GM19023 (cell line): Measurements from ENCODE around the gene RANBP17.
"Not testable (repeated sequence)": the region's sequence is repeated elsewhere in the genome, so short reads cannot be mapped to it uniquely, and the experiment has no call there.

Experiments
- ATAC-seq: cut with Tn5 transposase; IDR thresholded peaks from one replicate; pipeline ENCODE4 v1.9.1; 2021; ENCODE audit warnings: mild to moderate bottlenecking, moderate library complexity; ENCODE audit not compliant: unreplicated experiment

Gene RANBP17

GRCh38 chr5:170937914-170938313, 76.1 kb downstream of the RANBP17 start:
- ATAC-seq, result no peak

- ATAC-seq, result no peak
These were observed 77.4 kb downstream of the RANBP17 start for GRCh38 chr5:170939178-170939577.

GRCh38 chr5:170941788-170942187, 80.0 kb downstream of the RANBP17 start:
- ATAC-seq, result no peak

- ATAC-seq, result no peak
These were observed 83.5 kb downstream of the RANBP17 start for GRCh38 chr5:170945275-170945674.

GRCh38 chr5:170960567-170960966, 98.7 kb downstream of the RANBP17 start:
- no peak for ATAC-seq

GRCh38 chr5:170963521-170963920, 101.7 kb downstream of the RANBP17 start:
- no peak for ATAC-seq

- ATAC-seq, result no peak
These were observed 112.6 kb downstream of the RANBP17 start for GRCh38 chr5:170974461-170974860.

- ATAC-seq, result not testable (repeated sequence)
These were observed 118.4 kb downstream of the RANBP17 start for GRCh38 chr5:170980261-170980660.

- no peak for ATAC-seq
These were observed 123.7 kb downstream of the RANBP17 start for GRCh38 chr5:170985486-170985885.

GRCh38 chr5:170986598-170986997, 124.8 kb downstream of the RANBP17 start:
- no peak for ATAC-seq

- ATAC-seq, result no peak
These were observed 131.7 kb downstream of the RANBP17 start for GRCh38 chr5:170993476-170993875.

- no peak for ATAC-seq
These were observed 148.3 kb downstream of the RANBP17 start for GRCh38 chr5:171010086-171010485.

- ATAC-seq, result no peak
These were observed 149.0 kb downstream of the RANBP17 start for GRCh38 chr5:171010816-171011215.

- ATAC-seq, result no peak
These were observed 161.7 kb downstream of the RANBP17 start for GRCh38 chr5:171023508-171023907.

- no peak for ATAC-seq
These were observed 162.3 kb downstream of the RANBP17 start for GRCh38 chr5:171024084-171024483.

GRCh38 chr5:171029401-171029800, 167.6 kb downstream of the RANBP17 start:
- no peak for ATAC-seq

GRCh38 chr5:171031977-171032376, 170.2 kb downstream of the RANBP17 start:
- ATAC-seq, result no peak

GRCh38 chr5:171032435-171032973, 170.7 kb downstream of the RANBP17 start:
- no peak for ATAC-seq

- ATAC-seq, result not testable (repeated sequence)
These were observed 180.1 kb downstream of the RANBP17 start for GRCh38 chr5:171041893-171042292.

- no peak for ATAC-seq
These were observed 189.1 kb downstream of the RANBP17 start for GRCh38 chr5:171050916-171051315.

GRCh38 chr5:171055875-171056454, 194.1 kb downstream of the RANBP17 start:
- ATAC-seq, result no peak

GRCh38 chr5:171067540-171068130, 205.8 kb downstream of the RANBP17 start:
- no peak for ATAC-seq

- ATAC-seq, result no peak
These were observed 212.9 kb downstream of the RANBP17 start for GRCh38 chr5:171074747-171075146.
